Glomerular visceral epithelial cell (primary cell): ENCODE data around the gene SCN8A.

Source experiments
- DNase-seq: peaks from one replicate; pipeline ENCODE4 v3.0.0-alpha.2; 2016; ENCODE audit errors: extremely low spot score

Gene SCN8A

GRCh38 chr12:51714666-51715065 is 123.6 kb downstream of the SCN8A start:
- DNase-seq, result no peak

GRCh38 chr12:51717326-51717925 is 126.4 kb downstream of the SCN8A start:
- DNase-seq, result no peak

GRCh38 chr12:51721282-51721940 is 130.4 kb downstream of the SCN8A start:
- DNase-seq, result no peak

DNA sequence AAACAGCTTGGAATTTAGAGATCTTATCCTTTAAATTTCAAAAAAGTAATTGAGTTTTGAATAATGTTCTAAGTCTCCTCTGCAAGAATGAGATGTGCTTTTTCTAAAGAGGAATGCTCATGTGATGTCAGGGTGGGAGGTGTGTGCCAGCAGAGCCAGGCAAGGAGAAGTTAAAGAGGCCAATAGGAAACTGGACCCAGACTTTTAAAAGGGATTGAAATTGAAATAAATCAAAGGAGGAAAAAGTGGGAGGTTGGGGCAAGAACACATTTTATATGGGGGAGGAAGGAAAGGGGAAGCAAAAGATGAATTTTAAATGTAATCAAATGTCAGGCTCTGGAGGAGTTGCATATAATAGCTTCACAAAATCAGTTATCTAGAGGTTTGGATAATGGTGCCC is 131.4 kb downstream of the SCN8A start:
- DNase-seq, result no peak

- no peak for DNase-seq
Measured at GRCh38 chr12:51726161-51726560, 135.1 kb downstream of the SCN8A start.

DNA sequence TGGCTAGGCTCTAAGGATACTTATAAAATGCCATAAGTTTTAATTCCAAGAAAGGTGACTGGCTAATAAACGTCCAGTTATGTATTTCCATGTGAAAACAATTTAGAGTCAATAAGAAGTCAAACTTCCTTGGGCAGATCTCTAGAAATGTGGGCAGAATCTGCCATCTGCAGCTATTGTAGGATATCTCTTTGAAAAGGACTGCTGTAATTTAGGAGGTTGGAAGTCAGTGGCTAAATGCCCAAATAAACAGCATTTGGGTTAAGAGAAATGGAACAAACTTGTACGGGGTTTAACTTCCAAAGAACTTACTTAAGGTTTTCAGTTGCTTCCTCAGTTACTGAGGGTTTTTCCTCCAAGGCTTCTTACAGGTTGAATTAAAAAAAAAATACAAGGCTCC is 135.9 kb downstream of the SCN8A start:
- no peak for DNase-seq

GRCh38 chr12:51729331-51729730 is 138.3 kb downstream of the SCN8A start:
- DNase-seq, result no peak

DNA sequence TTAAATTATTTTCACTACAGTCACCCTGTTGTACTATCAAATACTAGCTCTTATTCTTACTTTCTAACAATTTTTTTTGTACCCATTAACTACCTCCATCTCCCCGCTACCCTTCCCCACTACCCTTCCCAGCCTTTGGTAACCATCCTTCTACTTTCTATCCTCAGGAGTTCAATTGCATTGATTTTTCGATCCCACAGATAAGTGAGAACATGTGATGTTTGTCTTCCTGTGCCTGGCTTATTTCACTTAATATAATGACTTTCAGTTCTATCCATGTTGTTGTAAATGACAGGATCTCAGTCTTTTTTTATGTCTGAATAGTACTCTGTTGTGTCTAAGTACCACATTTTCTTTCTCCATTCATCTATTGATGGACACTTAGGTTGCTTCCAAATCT is 139.7 kb downstream of the SCN8A start:
- DNase-seq, result no peak

DNA sequence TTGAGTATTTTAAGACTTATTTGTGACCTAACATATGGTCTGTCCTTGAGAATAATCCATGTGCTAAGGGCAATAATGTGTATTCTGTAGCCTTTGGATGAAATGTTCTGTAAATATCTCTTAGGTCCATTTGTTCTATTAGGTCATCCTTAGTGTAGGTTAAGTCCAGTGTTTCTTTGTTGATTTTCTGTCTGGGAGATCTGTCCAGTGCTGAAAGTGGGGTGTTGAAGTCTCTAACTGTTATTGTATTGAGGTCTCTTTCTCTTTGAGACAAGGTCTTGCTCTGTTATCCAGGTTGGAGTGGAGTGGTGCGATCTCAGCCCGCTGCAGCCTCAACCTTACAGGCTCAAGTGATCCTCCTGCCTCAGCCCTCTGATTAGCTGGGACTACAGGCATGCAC is 149.5 kb downstream of the SCN8A start:
- DNase-seq, result no peak

DNA sequence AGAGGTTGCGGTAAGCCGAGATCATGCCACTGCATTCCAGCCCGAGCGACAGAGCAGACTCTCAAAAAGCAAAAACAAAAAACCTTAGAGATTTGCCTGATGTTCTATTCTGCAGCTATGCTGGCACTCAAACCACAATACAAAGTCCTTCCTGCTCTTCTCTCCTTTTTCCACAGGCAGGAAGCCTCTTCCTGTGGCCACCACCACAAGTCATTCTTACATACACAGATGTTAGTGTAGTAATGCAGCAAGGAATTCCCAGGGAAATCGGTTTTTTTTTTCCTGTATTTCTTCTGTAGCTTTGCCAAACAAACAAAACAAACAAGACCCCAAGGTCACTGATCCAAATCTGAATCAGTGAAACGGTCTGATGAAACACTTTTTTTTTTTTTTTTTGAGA is 153.2 kb downstream of the SCN8A start:
- DNase-seq, result no peak

DNA sequence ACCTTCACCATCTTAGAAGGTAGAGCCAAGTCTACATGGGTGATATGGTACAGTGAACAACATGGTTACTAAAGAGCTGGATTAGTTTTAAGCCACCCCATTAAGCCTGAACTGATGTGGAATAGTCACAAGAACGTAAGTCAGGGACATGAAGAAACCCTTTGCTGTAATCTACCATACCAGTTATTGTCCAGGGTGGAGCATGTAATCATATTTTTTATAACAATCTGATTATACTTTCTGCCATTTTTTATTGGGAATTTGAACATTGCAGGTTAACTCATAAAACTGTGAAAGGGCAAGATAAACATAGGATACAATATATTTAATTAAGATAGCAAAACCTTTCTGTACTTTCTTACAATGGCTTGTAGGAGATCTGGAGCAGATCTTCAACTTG is 153.9 kb downstream of the SCN8A start:
- no peak for DNase-seq

- DNase-seq, result no peak
Measured at GRCh38 chr12:51746416-51746815, 155.4 kb downstream of the SCN8A start.

- DNase-seq, result no peak
Measured at GRCh38 chr12:51748235-51748634, 157.2 kb downstream of the SCN8A start.

GRCh38 chr12:51749206-51749985 is 158.4 kb downstream of the SCN8A start:
- no peak for DNase-seq

DNA sequence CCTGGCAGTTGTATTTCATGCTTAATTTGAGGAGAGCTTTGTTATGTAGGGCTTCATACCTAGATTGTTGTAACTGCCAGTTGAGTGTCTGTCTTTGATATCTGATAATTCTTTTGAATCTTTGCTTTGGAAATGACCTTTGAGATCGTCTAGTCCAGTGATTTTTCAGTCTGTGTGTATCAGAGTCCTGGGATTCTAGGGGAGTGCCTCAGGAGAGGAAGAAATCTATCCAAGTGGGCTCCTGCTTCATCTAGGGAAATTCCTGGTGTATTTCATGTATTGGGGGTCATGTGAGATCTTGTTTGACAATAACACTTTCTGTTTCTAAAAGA is 158.9 kb downstream of the SCN8A start:
- DNase-seq, result no peak

DNA sequence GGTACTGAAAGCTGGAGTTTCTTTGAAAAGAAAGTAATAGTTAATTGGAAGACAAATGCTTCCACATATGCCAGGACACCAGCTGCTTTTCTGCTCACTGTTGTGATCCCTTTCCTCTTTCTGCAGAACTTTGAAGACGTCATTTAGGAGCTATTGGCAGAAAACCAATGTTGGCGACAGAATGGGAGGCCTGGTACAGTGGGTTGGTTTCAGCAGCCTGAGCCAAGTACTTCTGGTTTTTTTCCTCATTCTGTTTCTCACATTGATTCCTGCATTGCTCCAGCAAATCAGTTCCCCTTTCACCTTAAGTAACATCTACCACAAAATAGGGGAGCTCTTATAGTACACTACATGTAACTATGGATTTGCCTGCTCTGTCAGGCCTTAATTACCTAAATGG is 160.6 kb downstream of the SCN8A start:
- no peak for DNase-seq

GRCh38 chr12:51752234-51752889 is 161.3 kb downstream of the SCN8A start:
- DNase-seq, result peak; percentile 90

DNA sequence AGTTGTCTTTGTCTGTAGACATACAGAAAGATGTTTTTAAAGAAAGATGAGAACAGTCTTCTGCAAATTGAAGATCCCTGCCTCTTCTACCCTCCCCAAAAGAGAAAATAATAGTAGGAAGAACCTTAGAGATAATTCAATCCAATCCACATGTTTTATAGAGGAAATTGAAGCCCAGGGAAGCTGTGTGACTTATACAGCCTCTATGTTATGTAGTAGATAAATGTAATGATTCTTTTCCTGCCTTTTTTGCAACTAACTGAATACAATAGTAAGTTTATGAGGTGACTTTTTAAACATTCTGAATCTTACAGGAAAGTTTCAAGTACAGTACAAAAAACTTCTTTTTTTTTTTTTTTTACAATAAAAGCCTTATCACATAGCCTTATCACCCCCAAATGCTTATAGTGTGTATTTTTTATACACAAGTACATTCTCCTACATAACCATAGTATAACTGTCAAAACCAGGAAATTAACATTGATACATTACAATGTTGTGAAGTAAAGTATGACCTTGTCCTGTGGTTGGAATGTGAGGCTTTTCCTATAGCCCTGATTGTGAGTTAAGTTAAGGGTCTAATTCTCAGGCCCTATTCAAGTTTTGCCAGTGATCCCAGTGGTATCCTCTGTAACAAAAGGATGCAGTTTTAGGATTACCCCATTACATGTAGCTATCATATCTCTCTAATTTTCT is 163.1 kb downstream of the SCN8A start:
- no peak for DNase-seq

DNA sequence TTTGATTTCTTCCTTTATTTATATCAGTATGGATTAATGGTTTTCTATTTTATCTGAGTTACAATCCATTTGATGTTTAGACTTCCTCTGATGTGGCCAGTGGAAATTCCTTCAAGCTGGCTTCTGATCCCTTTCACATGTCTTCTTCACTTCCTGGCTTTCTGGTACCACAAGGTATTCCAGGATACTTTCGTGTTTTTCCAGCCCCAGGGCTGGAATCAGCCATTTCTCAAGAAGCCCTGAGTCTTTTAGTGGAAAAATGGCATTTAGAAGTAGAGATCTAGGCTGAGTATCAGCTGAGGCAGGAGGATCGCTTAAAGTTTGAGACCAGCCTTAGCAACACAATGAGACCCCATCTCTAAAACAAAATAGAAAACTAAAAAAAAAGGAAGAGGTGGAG is 164.2 kb downstream of the SCN8A start:
- no peak for DNase-seq

DNA sequence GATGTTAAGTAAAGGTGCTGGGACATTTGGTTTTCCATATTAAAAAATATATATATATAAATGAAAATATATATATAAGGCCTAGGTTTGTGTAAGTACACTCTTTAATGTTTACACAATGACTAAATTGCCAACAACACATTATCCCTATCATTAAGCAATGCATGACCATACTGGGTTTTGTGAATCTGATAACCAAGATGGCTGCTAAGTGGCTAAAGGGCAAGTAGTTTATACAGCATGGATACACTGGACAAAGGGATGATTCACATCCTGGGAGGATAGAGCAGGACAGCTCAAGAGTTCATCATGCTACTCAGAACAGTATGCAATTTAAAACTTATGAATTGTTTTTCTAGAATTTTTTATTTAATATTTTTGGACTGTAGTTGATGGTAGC is 168.1 kb downstream of the SCN8A start:
- DNase-seq, result no peak

DNA sequence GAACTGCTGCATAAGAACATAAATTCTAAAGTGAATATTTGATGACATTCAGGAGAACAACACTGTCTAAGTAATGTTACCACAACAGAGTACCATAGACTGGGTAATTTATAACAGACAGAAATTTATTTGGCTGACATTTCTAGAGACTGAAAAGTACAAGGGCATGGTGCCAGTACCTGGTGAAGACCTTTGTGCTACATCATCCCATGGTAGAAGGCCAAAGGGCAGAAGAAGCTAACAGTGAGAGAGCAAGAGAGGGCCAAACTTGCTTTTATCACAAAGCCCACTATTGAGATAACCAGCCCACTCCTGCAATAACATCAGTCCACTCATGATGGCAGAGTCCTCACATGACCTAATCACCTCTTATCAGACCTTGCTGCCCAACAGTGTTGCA is 168.7 kb downstream of the SCN8A start:
- DNase-seq, result no peak

DNA sequence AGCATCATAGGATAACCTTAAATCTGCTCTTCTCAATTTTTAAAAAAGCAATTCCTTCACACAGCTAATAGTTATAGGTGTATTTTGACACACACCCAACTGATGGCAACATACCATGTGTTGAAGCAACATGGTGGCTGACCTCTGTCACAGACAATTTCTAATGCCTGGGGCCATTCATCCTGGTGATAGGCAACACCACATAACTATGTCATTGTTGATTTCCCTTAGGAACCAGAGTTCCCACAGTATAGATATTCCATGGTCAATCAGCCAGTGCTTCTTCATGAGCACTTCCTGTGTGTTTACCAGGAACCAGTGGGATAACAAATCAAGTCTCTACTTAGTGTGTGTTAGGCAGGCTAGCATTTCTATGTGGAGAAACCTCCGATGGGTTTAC is 169.2 kb downstream of the SCN8A start:
- DNase-seq, result no peak
